ENCODE results near the gene SKIC8. TPM values are rescaled to one million over a fixed set of nuclear protein-coding genes. Genes with fewer than 3 reads are reported as not detected.
A peak's percentile ranks its signal among the peaks of the same experiment; 100 is the strongest.

SKIC8 gene
- total and polyA plus RNA-seq, 4 experiments from 2014 or later = 43.6 to 145 (median 61.6) TPM

GRCh38 chr15:78321041-78321570 is 21.7 kb upstream of the SKIC8 start:
- POLR2A ChIA-PET (ENCODE audit: partially characterized antibody) = no interaction called here
- Mint-ChIP-seq H3K36me3 (no peaks in the 10 kb centered on the region), H3K27ac (no peak overlapping the region)

GRCh38 chr15:78320183-78320582 is 20.8 kb upstream of the SKIC8 start:
- Mint-ChIP-seq H3K4me3 (no peak overlapping the region), H3K36me3 (no peaks in the 10 kb centered on the region), H3K4me1 (no peaks in the 10 kb centered on the region), H3K27me3 (no peaks in the 10 kb centered on the region), H3K9me3 (no peaks in the 10 kb centered on the region), H3K27ac (no peak overlapping the region)
- no peaks in the 10 kb centered on the region for H3K36me3 ChIP-seq (ENCODE audit: insufficient read depth, low read length)
- H3K27ac ChIP-seq (ENCODE audit: low read depth, low read length) = no peak overlapping the region
- no peaks in the 10 kb centered on the region for H3K9me3 ChIP-seq (ENCODE audit: control insufficient read depth in 1 of 2, low read length in 2 of 2)
- H3K4me3 ChIP-seq (ENCODE audit: low read length in 2 of 2) = no peak overlapping the region
- DNase-seq = no peak
- POLR2A ChIA-PET (ENCODE audit: partially characterized antibody) = no interaction called here
- CTCF ChIA-PET (ENCODE audit: partially characterized antibody) = no interaction called here
- no peaks in the 10 kb centered on the region for H3K4me1 ChIP-seq (ENCODE audit: insufficient read depth, low read length)
- no peaks in the 10 kb centered on the region for H3K27me3 ChIP-seq (ENCODE audit: insufficient read depth, low read length)
- intact Hi-C loops (cut with micrococcal nuclease) = no loop called here

More at GRCh38 chr15:78321041-78321570, 21.7 kb upstream of the SKIC8 start:
- no peak overlapping the region for H3K4me3 ChIP-seq (ENCODE audit: low read length in 2 of 2)
- CTCF ChIA-PET (ENCODE audit: partially characterized antibody) = no interaction called here
- Mint-ChIP-seq H3K4me3 (no peak overlapping the region), H3K27me3 (no peaks in the 10 kb centered on the region), H3K4me1 (no peaks in the 10 kb centered on the region), H3K9me3 (no peaks in the 10 kb centered on the region)
- intact Hi-C loops (cut with micrococcal nuclease) = no loop called here
- H3K36me3 ChIP-seq (ENCODE audit: insufficient read depth, low read length) = no peaks in the 10 kb centered on the region
- H3K27me3 ChIP-seq (ENCODE audit: insufficient read depth, low read length) = no peaks in the 10 kb centered on the region
- no peak for DNase-seq
- no peaks in the 10 kb centered on the region for H3K9me3 ChIP-seq (ENCODE audit: control insufficient read depth in 1 of 2, low read length in 2 of 2)
- no peak overlapping the region for H3K27ac ChIP-seq (ENCODE audit: low read depth, low read length)
- H3K4me1 ChIP-seq (ENCODE audit: insufficient read depth, low read length) = no peaks in the 10 kb centered on the region

- POLR2A ChIA-PET (ENCODE audit: partially characterized antibody) = no interaction called here
- intact Hi-C loops (cut with micrococcal nuclease) = no loop called here
- no peaks in the 10 kb centered on the region for H3K36me3 ChIP-seq (ENCODE audit: insufficient read depth, low read length)
- H3K4me1 Mint-ChIP-seq = no peaks in the 10 kb centered on the region
- H3K27me3 Mint-ChIP-seq = no peaks in the 10 kb centered on the region
- no peak overlapping the region for H3K4me3 ChIP-seq (ENCODE audit: low read length in 2 of 2)
- no peak for DNase-seq
- no peak overlapping the region for H3K27ac ChIP-seq (ENCODE audit: low read depth, low read length)
- H3K27me3 ChIP-seq (ENCODE audit: insufficient read depth, low read length) = no peaks in the 10 kb centered on the region
- CTCF ChIA-PET (ENCODE audit: partially characterized antibody) = no interaction called here
- H3K36me3 Mint-ChIP-seq = no peaks in the 10 kb centered on the region
- no peaks in the 10 kb centered on the region for H3K9me3 Mint-ChIP-seq
- no peak overlapping the region for H3K27ac Mint-ChIP-seq
- no peak overlapping the region for H3K4me3 Mint-ChIP-seq
- H3K4me1 ChIP-seq (ENCODE audit: insufficient read depth, low read length) = no peaks in the 10 kb centered on the region
- no peaks in the 10 kb centered on the region for H3K9me3 ChIP-seq (ENCODE audit: control insufficient read depth in 1 of 2, low read length in 2 of 2)
Measured at GRCh38 chr15:78319588-78319987, 20.2 kb upstream of the SKIC8 start.

GRCh38 chr15:78317145-78317836 is 17.9 kb upstream of the SKIC8 start:
- Histone ChIP-seq H3K4me1 (ENCODE audit: insufficient read depth, low read length) (no peaks in the 10 kb centered on the region), H3K36me3 (ENCODE audit: insufficient read depth, low read length) (no peaks in the 10 kb centered on the region), H3K4me3 (ENCODE audit: low read length in 2 of 2) (no peak overlapping the region), H3K27me3 (ENCODE audit: insufficient read depth, low read length) (no peaks in the 10 kb centered on the region), H3K9me3 (ENCODE audit: control insufficient read depth in 1 of 2, low read length in 2 of 2) (no peaks in the 10 kb centered on the region), H3K27ac (ENCODE audit: low read depth, low read length) (no peak overlapping the region)
- CTCF ChIA-PET (ENCODE audit: partially characterized antibody) = no interaction called here
- peaks cover 2 to 8% of the 10 kb centered on the region in 2 donors for H3K27me3 Mint-ChIP-seq
- H3K4me1 Mint-ChIP-seq = no peaks in the 10 kb centered on the region
- intact Hi-C loops (cut with micrococcal nuclease) = no loop called here
- H3K27ac Mint-ChIP-seq = no peak overlapping the region
- POLR2A ChIA-PET (ENCODE audit: partially characterized antibody) = no interaction called here
- H3K4me3 Mint-ChIP-seq = no peak overlapping the region
- no peak for DNase-seq
- H3K36me3 Mint-ChIP-seq = no peaks in the 10 kb centered on the region
- H3K9me3 Mint-ChIP-seq = no peaks in the 10 kb centered on the region

- Histone ChIP-seq H3K27me3 (ENCODE audit: insufficient read depth, low read length) (no peaks in the 10 kb centered on the region), H3K9me3 (ENCODE audit: control insufficient read depth in 1 of 2, low read length in 2 of 2) (no peaks in the 10 kb centered on the region), H3K27ac (ENCODE audit: low read depth, low read length) (no peak overlapping the region), H3K4me1 (ENCODE audit: insufficient read depth, low read length) (no peaks in the 10 kb centered on the region), H3K4me3 (ENCODE audit: low read length in 2 of 2) (no peak overlapping the region), H3K36me3 (ENCODE audit: insufficient read depth, low read length) (no peaks in the 10 kb centered on the region)
- no peaks in the 10 kb centered on the region for H3K36me3 Mint-ChIP-seq
- no peaks in the 10 kb centered on the region for H3K9me3 Mint-ChIP-seq
- POLR2A ChIA-PET (ENCODE audit: partially characterized antibody) = no interaction called here
- intact Hi-C loops (cut with micrococcal nuclease) = no loop called here
- no peak overlapping the region for H3K4me3 Mint-ChIP-seq
- DNase-seq = no peak
- peaks cover 3 to 8% of the 10 kb centered on the region in 2 donors for H3K27me3 Mint-ChIP-seq
- H3K4me1 Mint-ChIP-seq = no peaks in the 10 kb centered on the region
- H3K27ac Mint-ChIP-seq = no peak overlapping the region
- CTCF ChIA-PET (ENCODE audit: partially characterized antibody) = no interaction called here
Measured at GRCh38 chr15:78316283-78317083, 17.1 kb upstream of the SKIC8 start.

GRCh38 chr15:78315686-78316282 is 16.4 kb upstream of the SKIC8 start:
- Histone ChIP-seq H3K27ac (ENCODE audit: low read depth, low read length) (no peak overlapping the region), H3K27me3 (ENCODE audit: insufficient read depth, low read length) (no peaks in the 10 kb centered on the region), H3K4me1 (ENCODE audit: insufficient read depth, low read length) (no peaks in the 10 kb centered on the region), H3K36me3 (ENCODE audit: insufficient read depth, low read length) (no peaks in the 10 kb centered on the region), H3K4me3 (ENCODE audit: low read length in 2 of 2) (no peak overlapping the region), H3K9me3 (ENCODE audit: control insufficient read depth in 1 of 2, low read length in 2 of 2) (no peaks in the 10 kb centered on the region)
- no peaks in the 10 kb centered on the region for H3K36me3 Mint-ChIP-seq
- intact Hi-C loops (cut with micrococcal nuclease) = no loop called here
- H3K9me3 Mint-ChIP-seq = no peaks in the 10 kb centered on the region
- no peak for DNase-seq
- ChIA-PET POLR2A (ENCODE audit: partially characterized antibody) (no interaction called here), CTCF (ENCODE audit: partially characterized antibody) (no interaction called here)
- no peaks in the 10 kb centered on the region for H3K4me1 Mint-ChIP-seq
- H3K27me3 Mint-ChIP-seq = peaks cover 3 to 10% of the 10 kb centered on the region in 2 donors
- no peak overlapping the region for H3K4me3 Mint-ChIP-seq
- H3K27ac Mint-ChIP-seq = no peak overlapping the region

- Mint-ChIP-seq H3K27ac (peak overlapping the region in 1 of 7 donors; percentile 60), H3K4me3 (no peak overlapping the region), H3K9me3 (no peaks in the 10 kb centered on the region), H3K36me3 (no peaks in the 10 kb centered on the region), H3K4me1 (no peaks in the 10 kb centered on the region), H3K27me3 (peaks cover 3 to 10% of the 10 kb centered on the region in 2 donors)
- no peaks in the 10 kb centered on the region for H3K27me3 ChIP-seq (ENCODE audit: insufficient read depth, low read length)
- H3K36me3 ChIP-seq (ENCODE audit: insufficient read depth, low read length) = no peaks in the 10 kb centered on the region
- POLR2A ChIA-PET (ENCODE audit: partially characterized antibody) = no interaction called here
- no peaks in the 10 kb centered on the region for H3K9me3 ChIP-seq (ENCODE audit: control insufficient read depth in 1 of 2, low read length in 2 of 2)
- H3K4me3 ChIP-seq (ENCODE audit: low read length in 2 of 2) = no peak overlapping the region
- CTCF ChIA-PET (ENCODE audit: partially characterized antibody) = no interaction called here
- no peaks in the 10 kb centered on the region for H3K4me1 ChIP-seq (ENCODE audit: insufficient read depth, low read length)
- intact Hi-C loops (cut with micrococcal nuclease) = no loop called here
- H3K27ac ChIP-seq (ENCODE audit: low read depth, low read length) = no peak overlapping the region
- no peak for DNase-seq
Measured at GRCh38 chr15:78314181-78314581, 14.8 kb upstream of the SKIC8 start.

Data from CD4-positive, alpha-beta memory T cell (primary cell).